Glomerular endothelial cell (primary cell): ENCODE measurements around the gene REPIN1. TPM values are rescaled to one million over a fixed set of nuclear protein-coding genes. Genes with fewer than 3 reads are reported as not detected.

Experiments
- DNase-seq: peaks from one replicate; pipeline ENCODE4 v3.0.0-alpha.2; 2011; ENCODE audit warnings: low read depth, low spot score; ENCODE audit errors: extremely low read depth
- total RNA-seq: library from RNA; depleted of rRNA; stranded (reverse); fragments of >200 nt; gene quantifications from 2 replicates; pipeline ENCODE4 v1.2.3, GENCODE V29; 2015

The REPIN1 gene
- total RNA-seq = 96.1 and 182 TPM in 2 replicates

DNA sequence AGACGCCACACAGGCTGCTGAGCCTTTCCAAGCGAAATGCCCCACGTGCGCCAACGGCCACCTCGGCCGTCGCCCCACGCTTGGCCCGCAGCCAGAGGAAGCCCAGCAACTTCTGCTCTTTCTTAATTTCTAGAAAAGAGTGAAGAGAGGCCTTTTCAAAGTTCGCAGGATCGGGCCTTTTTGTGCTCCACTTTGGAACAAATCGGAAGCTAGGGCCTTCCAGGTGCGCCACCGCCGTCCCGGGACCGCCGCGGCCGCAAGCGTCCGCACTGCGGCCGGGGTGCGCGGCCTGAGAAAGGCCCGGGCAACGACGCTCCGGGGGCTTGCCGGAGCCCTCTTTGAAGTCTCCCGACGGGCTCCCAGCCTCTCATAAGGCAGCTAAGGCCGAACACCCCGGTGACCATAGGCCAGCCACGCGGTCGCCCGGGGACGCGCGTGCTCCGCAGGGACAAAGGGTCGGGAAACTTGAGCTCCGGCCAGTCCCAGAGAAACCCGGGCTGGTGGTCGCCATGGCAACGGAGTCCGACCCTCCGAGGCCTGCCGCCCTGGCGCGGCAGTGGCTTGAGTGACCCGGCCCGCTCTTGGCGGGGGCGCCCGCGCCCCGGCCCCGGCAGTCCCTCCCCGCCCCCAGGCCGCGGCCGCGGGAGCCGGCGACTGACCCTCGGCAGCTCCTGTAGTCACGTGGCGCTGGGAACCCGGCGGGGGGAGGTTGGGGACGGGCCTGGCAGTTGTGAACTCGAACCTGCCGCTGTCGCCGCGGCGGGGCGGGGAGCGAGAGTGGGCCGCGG is at the start of gene REPIN1:
Gene REPIN1, plus strand, starts transcription at position 727 of the 788 bp plus-strand sequence. CDS start 890 bp downstream, outside the sequence.
- no peak for DNase-seq

DNA sequence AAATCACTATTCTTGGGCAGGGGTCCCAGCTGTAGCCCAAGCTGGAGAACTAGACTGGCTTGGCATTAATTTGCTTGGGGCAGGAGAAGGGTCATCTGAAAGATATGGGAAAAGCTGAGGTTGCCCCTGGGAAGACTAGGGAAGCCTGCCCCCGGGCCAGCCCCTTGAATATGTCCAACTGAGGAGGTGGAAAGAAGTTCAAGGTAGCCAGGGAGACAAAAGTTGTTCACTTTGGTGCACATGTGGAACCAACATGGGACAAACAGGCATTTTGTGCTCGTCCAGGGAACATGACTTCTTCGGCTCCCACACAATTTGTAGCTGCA is 46.9 kb upstream of the REPIN1 start:
- no peak for DNase-seq

DNA sequence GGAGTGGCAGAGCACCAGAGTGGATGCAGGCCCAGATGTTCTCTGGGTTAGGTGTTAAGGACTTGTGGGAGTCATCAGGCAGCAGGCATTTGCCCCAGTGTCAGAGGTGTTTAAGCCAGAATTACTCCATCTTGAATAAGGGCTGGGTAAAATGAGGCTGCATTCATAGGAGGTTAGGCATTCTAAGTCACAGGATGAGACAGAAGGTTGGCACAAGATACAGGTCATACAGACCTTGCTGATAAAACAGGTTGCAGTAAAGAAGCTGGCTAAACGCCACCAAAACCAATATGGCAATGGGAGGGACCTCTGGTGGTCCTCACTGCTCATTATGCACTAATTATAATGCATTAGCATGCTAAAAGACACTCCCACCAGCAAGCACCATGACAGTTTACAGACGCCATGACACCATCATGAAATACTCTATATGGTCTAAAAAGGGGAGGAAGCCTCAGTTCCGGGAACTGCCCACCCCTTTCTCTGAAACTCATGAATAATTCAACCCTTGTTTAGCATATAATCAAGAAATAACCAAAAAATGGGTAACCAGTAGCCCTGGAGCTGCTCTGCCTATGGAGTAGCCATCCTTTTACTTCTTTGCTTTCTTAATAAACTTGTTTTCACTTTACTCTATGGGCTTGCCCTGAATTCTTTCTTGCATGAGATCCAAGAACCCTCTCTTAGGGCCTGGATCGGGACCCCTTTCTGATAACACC is 46.3 kb upstream of the REPIN1 start:
- DNase-seq = no peak

DNA sequence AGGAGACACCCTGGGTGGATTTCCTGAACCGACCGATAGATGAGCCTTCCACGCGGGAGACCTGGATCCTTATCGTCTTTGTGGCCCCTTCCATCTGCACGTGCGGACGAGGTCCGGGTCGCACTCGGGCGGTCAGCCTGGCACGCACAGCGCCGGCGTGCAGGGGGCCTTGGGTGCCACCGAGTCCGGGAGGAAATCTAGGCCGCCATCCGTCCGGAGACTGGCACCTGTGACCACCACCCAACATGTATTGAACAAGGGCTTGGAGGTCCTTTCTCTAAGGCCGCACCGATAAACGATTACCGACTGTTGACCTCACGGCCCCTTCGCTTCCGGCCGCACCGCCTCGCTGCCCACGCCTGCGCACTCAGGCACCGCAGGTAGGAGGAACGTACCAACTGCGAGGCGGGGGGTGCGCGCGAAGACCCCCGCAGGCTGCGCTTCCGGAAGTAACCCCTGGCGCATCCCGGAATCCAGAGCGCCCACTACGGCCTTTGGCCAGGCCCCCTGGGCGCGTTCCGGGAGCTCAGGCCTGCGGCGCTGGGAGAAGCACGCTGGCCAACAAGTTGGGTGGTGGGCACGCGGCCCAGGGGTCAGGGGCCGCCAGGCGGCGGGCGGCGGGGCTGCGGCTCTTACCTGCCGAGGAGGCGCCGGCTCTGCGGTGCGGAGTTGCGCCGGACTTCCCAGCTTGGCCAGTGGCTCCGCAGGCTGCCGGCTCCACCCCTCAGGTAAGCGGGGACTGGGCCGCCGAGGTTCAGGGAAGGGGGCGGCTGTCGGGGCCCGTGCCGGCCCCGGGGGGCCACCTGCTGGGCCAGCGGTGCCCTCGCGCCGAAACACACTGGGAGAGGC is 45.6 kb upstream of the REPIN1 start, which contains the start of the genes ACTR3C and LRRC61:
Gene ACTR3C, minus strand, starts transcription at position 713 of the 849 bp plus-strand sequence. CDS start 28,249 bp downstream, outside the sequence.
Gene LRRC61, plus strand, starts transcription at position 523 of the 849 bp plus-strand sequence. CDS start 13,507 bp downstream, outside the sequence.
- no peak for DNase-seq

DNA sequence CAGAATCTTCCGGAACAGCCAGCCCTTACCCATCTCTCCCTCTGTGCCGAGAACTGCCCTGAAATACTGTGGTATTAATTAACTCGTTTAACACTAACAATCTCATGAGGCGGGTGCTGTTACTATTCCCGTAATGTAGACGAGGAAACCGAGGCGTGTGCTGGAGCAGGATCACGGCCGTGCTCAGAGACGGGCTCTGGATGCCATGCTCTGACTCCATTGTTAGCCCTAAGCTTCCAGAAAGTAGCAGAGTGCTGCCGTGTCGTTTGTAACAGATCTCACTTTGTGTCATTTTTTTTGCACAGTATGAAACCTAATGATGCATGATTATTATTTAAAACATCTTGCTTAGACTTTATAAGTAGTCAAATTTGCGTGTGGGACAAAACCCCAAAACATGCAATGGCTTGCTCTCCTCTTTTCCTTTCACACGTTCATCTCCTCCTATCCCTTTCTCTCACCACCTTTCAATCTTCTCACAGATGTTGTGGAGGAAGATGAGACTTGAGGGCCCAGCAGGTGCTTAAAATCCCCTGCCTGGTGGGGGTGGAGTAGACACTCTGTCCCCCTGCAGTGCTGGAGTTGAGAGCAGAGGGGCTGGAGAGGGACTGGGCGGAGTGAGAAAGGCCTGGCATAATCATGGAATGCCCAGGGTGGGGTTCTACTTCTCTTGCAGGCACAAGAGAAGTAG is 44.8 kb upstream of the REPIN1 start:
- peak; percentile 10 for DNase-seq

DNA sequence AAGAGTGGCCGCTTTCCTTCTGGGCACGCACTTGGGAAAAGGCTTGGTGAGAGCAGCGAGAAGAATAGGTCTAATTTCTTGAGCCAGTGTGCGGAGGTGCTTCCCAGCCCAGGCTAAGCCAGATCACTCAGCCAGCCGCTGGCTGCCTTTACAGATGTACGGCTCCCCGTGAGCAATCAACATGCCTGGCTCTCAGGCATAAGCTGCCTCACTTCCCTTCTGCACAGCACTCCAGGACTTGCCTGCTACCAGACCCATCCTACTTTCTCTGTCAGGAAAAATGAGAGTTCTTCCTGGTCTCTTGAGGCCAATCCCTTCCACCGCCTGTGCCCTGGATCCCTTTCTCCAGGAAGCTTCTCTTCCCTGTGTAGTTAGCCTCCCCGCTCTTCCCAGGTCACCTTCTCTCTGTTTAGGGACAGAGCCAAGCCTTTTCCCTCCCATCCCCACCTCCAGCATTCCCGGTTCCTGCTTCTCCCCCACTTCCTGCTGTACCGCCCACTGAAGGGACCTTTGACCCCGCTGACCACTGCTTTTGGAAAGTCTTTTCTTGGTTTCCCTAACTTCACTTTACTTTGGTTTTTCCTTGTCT is 44.2 kb upstream of the REPIN1 start:
- DNase-seq = no peak

DNA sequence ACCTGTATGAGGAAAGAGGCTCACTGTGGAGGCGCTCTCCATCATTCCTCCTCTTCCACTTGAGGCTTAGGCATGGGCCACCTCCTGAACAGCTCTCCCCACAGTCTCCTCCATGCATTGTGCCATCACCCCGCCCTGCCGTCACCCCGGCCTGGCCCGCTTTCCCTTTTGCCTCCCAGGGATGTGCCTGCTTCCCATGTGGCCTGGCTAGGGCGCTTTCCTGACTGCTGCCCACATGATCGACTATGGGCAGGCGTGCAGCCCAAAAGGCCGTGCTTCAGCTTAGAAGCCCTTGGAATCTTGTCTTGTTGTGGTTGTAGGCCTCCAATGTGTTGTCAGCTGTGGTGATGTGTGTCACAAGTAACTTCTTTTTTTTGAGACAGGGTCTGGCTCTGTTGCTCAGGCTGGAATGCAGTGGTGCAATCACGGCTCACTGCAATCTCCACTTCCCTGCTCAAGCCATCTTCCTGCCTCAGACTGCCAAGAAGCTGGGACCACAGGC is 43.5 kb upstream of the REPIN1 start:
- DNase-seq = no peak

DNA sequence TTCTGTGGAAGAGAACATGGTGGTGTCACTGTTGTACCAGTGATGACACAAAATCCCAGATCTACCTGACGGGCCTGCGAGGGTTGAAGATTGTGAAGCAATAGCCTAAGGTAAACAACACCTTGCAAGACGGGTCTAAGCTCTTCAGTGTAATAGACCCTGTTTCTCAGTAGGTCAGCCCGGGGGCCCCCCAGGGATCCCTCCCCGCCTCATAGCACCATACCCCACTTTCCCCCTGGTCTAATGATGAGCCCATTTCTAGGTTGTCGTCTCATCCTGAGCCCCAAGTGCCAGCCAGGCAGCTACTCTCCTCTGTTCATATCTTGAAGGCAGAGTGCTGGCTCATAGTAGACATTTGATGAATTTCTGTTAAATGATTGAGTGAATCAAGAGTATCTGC is 42.7 kb upstream of the REPIN1 start:
- no peak for DNase-seq

DNA sequence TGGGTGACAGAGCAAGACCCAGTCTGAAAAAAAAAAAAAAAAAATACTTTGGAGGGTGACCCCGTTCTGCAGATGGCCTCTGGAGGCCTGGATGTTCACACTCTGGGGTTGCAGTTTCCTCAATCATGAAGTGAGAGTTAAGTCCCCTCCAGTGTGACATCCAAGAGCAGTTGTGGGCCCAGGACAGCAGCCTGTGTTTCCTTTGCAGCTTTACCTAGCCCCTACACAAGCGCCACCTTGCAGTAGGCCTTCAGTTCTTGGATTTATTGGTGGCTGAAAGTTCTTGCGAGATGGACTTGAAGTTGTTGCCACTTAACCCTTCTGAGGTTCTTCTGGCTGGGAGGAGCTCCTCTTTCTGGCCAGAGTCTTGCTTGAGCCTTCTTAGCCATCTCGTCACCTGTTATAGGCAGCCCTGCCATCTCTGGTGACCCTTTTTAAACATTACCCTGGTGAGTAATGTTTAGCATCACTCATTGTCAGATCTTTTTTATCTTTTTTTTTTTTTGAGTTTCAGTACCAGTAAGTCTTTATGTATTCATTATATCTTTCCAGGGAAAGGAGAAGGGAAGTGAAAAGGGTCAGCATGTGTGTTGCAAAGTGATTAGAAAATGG is 41.9 kb upstream of the REPIN1 start:
- DNase-seq = no peak

DNA sequence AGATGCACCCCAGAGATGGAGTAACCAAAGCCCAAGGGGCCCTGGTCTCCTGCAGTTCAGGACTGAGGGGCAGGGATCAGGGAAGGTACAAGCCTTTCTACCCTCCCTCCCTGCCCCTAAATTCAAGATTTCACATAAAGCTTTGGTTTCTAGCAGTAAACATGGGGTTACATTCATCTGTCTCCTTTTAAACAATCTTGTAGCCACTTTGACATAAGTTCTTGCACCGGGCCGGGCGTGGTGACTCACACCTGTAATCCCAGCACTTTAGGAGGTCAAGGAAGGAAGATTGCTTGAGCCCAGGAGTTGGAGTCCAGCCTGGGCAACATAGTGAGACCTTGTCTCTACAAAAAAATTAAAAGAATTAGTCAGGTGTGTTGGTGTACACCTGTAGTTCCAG is 41.3 kb upstream of the REPIN1 start:
- DNase-seq = no peak

DNA sequence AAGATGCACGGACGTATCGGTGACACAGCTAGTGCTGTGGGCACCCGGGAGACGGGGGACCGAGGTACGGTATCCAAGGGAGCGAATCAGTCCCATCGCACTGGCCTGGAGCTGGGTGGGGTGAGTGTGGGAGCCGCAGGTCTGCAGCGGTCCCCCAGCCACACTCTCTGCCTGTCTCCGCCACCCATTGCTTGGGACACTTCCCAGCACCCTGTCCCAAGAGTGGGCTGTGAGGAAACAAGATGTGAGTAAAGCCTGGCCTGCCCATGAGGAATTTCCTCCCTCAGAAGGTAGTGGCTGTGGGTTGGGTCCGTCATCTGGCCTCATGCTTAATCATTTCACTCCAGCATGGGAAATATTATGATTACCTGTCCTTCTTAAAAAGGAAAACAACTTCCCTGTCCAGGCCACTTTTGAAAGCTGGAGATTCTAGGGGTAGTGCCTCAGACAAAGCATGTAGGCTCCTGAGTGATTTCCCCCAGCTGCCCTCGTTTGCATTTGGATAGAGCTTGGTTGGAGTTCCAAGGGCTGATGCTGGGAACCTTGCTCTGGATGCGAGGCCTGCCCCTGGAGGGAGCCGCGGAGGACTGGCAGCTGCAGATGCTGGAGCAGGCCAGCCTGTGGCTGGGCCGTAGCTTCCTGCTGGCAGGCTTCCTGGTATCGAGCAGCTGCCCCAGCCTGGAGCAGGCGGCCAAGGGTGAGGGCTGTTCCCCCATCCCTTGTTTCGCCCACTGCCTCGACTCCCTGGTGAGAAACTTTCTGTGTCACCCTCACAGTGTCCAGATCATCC is 39.1 kb upstream of the REPIN1 start:
- no peak for DNase-seq

DNA sequence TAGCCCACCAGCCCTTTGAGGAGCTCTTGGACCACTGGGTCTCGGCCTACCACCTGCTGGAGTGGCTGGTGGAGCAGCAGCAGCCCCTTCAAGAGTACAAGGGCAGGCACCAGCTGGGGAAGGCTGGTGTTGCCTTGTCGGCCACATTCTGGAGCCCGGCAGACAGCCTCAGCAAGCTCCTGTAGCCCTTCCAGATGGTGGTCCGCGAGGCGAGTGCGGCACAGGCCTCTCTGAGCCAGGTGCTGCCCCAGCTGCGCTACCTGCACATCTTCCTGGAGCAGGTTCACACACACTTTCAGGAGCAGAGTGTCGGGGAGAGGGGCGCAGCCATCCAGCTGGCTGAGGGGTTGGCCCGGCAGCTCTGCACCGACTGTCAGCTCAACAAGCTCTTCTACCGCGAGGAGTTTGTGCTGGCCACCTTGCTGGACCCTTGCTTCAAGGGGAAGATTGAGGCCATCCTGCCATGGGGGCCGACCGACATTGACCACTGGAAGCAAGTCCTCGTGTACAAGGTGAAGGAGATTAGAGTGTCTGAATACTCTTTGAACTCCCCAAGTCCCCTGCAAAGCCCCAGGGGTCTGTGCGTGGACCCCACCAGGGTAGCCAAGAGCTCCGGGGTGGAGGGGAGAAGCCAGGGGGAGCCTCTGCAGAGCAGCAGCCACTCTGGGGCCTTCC is 38.3 kb upstream of the REPIN1 start:
- DNase-seq = no peak

DNA sequence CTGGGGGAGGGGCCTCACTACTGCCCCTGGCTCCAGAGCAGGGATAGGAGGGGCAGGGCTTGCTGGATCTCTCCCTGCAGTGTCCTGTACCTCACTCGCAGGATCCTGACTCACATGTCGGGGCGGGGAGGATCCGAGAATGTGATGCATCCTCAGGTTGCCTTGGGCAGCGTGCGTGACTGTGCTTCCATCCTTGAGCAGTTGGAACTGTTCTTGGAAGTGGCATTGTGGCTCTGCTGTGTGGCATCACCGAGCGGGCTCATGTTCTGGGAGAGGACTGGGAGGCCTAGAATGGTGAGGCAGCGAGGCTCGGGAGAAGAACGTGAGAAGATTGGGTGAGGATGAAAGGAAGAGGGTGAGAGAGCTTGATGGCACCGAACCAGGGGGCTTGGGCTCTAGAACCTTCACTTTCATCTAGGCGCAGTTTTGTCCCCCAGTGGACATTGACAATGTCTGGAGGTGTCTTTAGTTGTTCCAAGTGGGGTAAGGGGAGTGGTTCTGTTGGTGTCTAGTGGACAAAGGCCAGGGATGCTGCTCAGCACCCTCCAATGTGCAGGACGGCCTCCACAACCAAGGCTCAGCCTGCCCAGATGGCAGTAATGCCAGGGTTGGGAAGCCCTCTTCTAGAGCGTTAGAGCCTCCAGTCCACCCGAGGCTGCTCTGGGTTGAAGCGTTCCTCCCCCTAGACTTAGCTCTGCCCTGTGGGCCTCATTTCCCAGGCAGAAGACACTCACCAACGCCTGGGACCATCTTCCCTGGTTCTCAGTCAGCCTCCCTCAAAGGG is 35.6 kb upstream of the REPIN1 start:
- no peak for DNase-seq

DNA sequence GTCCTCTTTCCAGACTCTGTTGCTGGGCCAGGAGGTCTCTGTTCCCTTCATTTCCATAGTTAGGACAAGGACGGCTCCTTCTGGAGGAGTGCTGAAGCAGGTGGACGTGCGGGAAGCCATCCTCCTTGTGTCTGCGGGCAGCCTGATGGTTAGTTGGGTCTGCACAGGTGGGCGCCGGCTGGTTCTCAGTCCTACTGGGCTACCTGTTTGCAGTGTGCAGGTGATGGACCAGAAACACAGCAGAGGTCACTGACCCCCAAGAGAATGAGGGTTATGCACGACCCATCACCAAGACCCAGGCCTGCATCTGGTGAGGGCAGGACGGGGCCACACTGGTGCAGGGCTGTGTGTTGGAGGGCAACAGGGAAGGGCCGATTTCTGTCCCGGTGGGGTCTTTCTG is 35.0 kb upstream of the REPIN1 start:
- DNase-seq = no peak

DNA sequence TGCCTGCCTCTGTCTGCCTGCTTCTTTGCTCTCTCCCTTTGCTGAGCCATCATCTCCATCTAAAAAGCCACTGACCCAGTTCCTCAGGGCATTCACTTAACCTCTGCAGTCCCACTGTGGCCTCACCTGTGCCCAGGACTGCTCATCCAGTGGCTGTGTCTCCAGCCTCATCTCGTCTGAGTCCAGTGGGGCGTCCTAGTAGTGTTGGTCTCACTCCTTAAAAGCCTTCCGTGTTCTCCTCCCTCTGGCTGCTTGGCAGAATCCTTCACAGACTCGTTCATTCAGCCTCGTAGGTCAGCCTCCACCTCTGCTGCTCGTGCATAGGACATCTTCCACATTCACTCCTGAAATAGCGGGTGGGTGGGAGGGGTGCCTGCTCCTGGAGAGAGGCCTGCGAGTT is 34.5 kb upstream of the REPIN1 start:
- no peak for DNase-seq

DNA sequence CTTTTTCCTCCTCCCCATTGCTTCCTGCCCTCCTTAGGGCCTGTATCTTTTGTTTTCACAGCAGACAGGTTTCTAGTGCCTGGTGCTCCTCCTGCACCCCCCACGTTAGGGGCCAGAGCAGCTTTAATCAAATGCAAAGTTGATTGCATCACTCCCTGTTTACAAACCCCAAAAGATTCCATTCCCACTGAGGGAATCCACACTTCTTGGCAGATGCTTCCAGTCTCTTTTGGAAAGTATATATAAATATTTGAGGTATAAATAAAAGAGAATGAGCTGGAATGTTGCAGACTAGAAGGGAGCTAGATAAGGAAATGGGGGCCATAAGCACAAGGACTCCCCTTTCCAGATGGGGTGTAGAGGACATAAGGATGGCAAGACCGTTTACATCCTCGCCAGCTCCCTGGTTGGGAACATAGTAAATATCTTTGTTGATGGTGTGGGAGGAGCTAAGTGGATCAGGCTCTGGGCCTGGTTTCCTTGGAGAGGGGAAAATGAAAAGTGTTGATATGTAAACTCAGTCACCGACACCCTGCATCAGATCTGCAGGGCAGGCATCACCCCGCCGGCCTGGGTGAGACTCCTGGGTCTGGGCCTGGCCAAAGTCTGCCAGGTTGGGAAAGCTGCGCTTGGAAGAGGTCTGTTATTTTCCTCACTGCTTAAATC is 33.4 kb upstream of the REPIN1 start:
- no peak for DNase-seq

DNA sequence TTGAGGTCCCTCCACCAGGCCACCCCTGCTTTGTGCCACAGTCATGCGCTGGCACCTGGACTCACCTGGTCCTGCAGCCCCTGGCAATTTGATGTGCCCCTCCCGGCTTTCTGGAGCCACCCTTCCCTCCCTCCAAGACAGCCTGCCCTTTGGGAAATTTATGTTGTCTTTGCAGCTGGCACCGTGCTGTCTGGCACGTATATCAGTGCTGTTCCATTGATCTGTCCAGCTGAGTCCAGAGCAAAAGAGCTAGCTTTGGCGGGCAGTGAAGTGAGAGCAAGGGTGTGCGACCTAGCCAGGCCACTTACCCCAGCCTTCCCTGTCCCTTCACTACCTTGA is 32.9 kb upstream of the REPIN1 start:
- DNase-seq = no peak
